Right lobe of liver (tissue), 6 donors: ENCODE results near the gene SCOC. TPM values are rescaled to one million over a fixed set of nuclear protein-coding genes. Genes with fewer than 3 reads are reported as not detected.

Source experiments
- ATAC-seq, 4 donors: fragments of 200-7000 bp; cut with Tn5 transposase; one replicate each; pipeline ENCODE4 v1.9.1; 2020; ENCODE audit warnings: mild to moderate bottlenecking in 4 of 4, moderate library complexity in 4 of 4
- DNase-seq, 3 donors: peaks; one replicate each; pipeline ENCODE4 v3.0.0-alpha.2; 2020
- H3K27ac ChIP-seq, 3 donors: fragments of 200-600 bp; one replicate each; pipeline ENCODE4 v1.8.0; 2022
- H3K27me3 ChIP-seq, 2 donors: fragments of 200-600 bp; one replicate each; pipeline ENCODE4 v1.8.0; 2022
- H3K36me3 ChIP-seq, 4 donors: fragments of 200-600 bp; sonication (generic) in 1 of 4; one replicate each; pipeline versions ENCODE4 v1.5.1 to v1.8.0; 2017 to 2022; ENCODE audit warnings: control low read depth in 1 of 4
- H3K4me1 ChIP-seq, 4 donors: fragments of 200-600 bp; sonication (generic) in 1 of 4; one replicate each; pipeline versions ENCODE4 v1.5.1 to v1.8.0; 2017 to 2022; ENCODE audit warnings: control low read depth in 1 of 4
- H3K4me3 ChIP-seq, 3 donors: fragments of 200-600 bp; one replicate each; pipeline ENCODE4 v1.8.0; 2022
- H3K9me3 ChIP-seq, 4 donors: fragments of 200-600 bp; sonication (generic) in 1 of 4; one replicate each; pipeline versions ENCODE4 v1.5.1 to v1.8.0; 2017 to 2022; ENCODE audit warnings: control low read depth in 1 of 4
- CTCF ChIP-seq, 4 donors: fragments of 200-600 bp in 3 of 4; fragments of 450-650 bp in 1 of 4; IDR thresholded peaks; one replicate each; pipeline versions ENCODE4 v1.5.1 to v1.8.0; 2016 to 2022; ENCODE audit warnings: antibody characterized with exemption in 4 of 4, mild to moderate bottlenecking in 2 of 4
- POLR2A ChIP-seq: fragments of 450-650 bp; IDR thresholded peaks from one replicate; pipeline ENCODE4 v1.6.1; 2017; ENCODE audit warnings: antibody characterized with exemption, mild to moderate bottlenecking
- WGBS: methylation state at CpG from one replicate; pipeline ENCODE4 v1.1.6; 2018; ENCODE audit warnings: low coverage, low lambda C conversion rate; ENCODE audit not compliant: insufficient coverage; ENCODE audit errors: missing lambda C conversion rate; 5-methylcytosine and 5-hydroxymethylcytosine counted together
- intact Hi-C, 2 donors: fragments of 100-400 bp; cut with DNase I; formaldehyde crosslinking; loops; one replicate each; pipeline versions ENCODE4 v1.11.2 to v1.14.1; 2022
- total RNA-seq, 6 experiments: library from RNA; depleted of rRNA in 2 of 6; stranded (reverse); fragments of >200 nt in 2 of 6; fragmentation: NEBNext Ultra II Directional in 3 of 6; extraction: Animal tissue kit (Norgen Biotek cat#: 25700) in 3 of 6; gene quantifications; one replicate each; pipeline versions ENCODE4 v1.1.0 to v1.2.4, GENCODE V29; 2016 to 2023
- donor health status: DM: no; HTN: yes; CAD: no.
- donor health status: DM: no; HTN: no; CAD: no.
- donor health status: DM: no; HTN: no; CAD: no.
- donor health status: DM: no; HTN: yes; CAD: no.
- donor health status: DM: no; HTN: yes; CAD: no.

The SCOC gene
- total RNA-seq, 6 experiments from 2014 or later, result 23.1 to 39.3 (median 29.3) TPM

DNA sequence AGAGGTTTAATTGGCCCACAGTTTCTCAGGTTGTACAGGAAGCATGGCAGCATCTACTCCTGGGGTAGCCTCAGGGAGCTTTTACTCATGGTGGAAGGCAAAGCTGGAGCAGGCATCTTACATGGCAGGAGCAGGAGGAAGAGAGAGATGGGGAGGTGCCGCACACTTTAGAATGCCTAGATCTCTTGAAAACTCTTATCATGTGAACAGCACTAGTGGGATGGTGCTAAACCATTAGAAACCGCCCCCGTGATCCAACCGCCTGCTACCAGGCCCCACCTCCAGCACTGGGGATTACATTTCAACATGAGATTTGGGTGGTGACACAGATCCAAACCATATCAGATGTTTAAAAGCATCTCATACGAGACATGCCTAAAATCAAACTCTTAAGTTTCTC lies 41.6 kb upstream of the SCOC start:
- Histone ChIP-seq H3K4me3 (no peak overlapping the region), H3K27me3 (no peaks in the 10 kb centered on the region), H3K27ac (no peak overlapping the region), H3K4me1 (no peaks in the 10 kb centered on the region), H3K9me3 (no peaks in the 10 kb centered on the region), H3K36me3 (no peaks in the 10 kb centered on the region)
- DNase-seq (no peak), ATAC-seq (no peak)
- TF ChIP-seq CTCF (IDR thresholded peaks at IDR 0.05) (no peak), POLR2A (no peak)
- intact Hi-C loops, result no loop called here
- 93% methylated on average over 3 of the region's 5 CpGs for WGBS

GRCh38 chr4:140332734-140333133 lies 40.7 kb upstream of the SCOC start:
- H3K4me1 ChIP-seq, result no peaks in the 10 kb centered on the region
- H3K9me3 ChIP-seq, result no peaks in the 10 kb centered on the region
- no peak for TF ChIP-seq POLR2A
- no peak for TF ChIP-seq CTCF (IDR thresholded peaks at IDR 0.05)
- DNase-seq, result no peak
- H3K4me3 ChIP-seq, result no peak overlapping the region
- H3K27ac ChIP-seq, result no peak overlapping the region
- WGBS, result 66% methylated on average over 2 of the region's 2 CpGs
- intact Hi-C loops, result no loop called here
- ATAC-seq, result no peak
- H3K27me3 ChIP-seq, result no peaks in the 10 kb centered on the region
- H3K36me3 ChIP-seq, result no peaks in the 10 kb centered on the region

DNA sequence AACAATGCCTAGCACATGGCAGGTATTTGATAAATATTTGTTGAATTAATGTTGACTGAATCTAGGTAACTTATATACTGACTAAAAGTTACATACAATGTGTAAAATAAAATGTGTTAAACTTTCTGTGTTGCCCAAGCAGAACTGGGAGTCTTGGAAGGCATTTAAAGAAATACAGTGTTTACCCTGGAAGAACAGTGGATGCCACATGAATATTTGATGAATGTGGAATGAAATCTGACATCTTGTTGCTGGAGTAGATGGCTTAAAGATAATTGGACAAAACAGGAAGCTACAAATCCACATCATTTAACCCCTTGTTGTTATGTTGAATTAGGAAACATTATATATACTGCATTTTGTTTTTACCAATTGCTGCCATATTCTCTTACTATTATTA lies 39.9 kb upstream of the SCOC start:
- no peak for DNase-seq
- H3K36me3 ChIP-seq, result no peaks in the 10 kb centered on the region
- no peak overlapping the region for H3K4me3 ChIP-seq
- intact Hi-C loops, result no loop called here
- no peaks in the 10 kb centered on the region for H3K27me3 ChIP-seq
- H3K4me1 ChIP-seq, result no peaks in the 10 kb centered on the region
- no peak for ATAC-seq
- H3K27ac ChIP-seq, result no peak overlapping the region
- no peaks in the 10 kb centered on the region for H3K9me3 ChIP-seq
- TF ChIP-seq POLR2A (no peak), CTCF (IDR thresholded peaks at IDR 0.05) (no peak)

DNA sequence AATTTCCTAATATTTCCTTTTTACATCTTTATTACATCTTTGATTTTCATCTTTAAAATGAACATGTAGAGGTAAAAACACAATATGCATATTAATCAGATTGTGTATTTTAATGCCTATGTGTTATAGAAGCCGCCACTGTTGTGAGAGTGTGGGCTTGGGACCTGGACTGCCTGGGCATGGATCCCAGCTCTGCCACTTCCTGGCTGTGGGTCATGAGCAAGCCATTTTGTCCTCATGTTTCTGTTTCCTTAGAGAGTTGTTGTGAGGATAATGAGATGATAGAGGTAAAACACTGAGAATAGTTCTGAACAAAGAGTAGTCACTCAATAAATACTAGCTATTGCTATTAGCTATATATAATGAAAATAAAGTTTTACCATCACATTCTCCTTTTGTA lies 38.4 kb upstream of the SCOC start:
- TF ChIP-seq POLR2A (no peak), CTCF (IDR thresholded peaks at IDR 0.05) (no peak)
- DNase-seq, result no peak

DNA sequence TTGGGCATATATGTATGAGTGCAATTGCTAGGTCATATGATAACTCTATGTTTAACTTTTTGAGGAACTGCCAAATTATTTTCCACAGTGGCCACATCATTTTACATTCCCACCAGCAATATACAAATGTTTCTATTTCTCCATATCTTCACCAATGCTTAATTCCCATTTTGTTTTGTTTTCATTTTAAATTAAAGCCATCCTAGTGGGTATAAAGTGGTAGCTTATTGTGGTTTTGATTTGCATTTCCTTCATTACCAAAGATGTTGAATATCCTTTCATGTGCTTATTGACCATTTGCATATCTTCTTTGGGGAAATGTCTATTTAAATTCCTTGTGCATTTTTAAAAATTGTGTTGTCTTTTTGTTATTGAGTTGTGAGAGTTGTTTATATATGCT lies 36.7 kb upstream of the SCOC start:
- intact Hi-C loops, result no loop called here
- Histone ChIP-seq H3K4me3 (no peak overlapping the region), H3K27ac (no peak overlapping the region), H3K4me1 (no peaks in the 10 kb centered on the region), H3K27me3 (no peaks in the 10 kb centered on the region), H3K9me3 (no peaks in the 10 kb centered on the region), H3K36me3 (no peaks in the 10 kb centered on the region)
- no peak for TF ChIP-seq CTCF (IDR thresholded peaks at IDR 0.05)
- TF ChIP-seq POLR2A, result no peak
- ATAC-seq, result no peak
- DNase-seq, result no peak

More for the DNA sequence above, 38.4 kb upstream of the SCOC start:
- ATAC-seq, result no peak
- Histone ChIP-seq H3K4me3 (no peak overlapping the region), H3K4me1 (no peaks in the 10 kb centered on the region), H3K9me3 (no peaks in the 10 kb centered on the region), H3K27ac (no peak overlapping the region), H3K36me3 (no peaks in the 10 kb centered on the region), H3K27me3 (no peaks in the 10 kb centered on the region)
- intact Hi-C loops, result no loop called here
- 53% methylated on average over 1 of the region's 1 CpG for WGBS
